ENCODE data around the gene DBX2.
"Not testable (repeated sequence)": the region's sequence is repeated elsewhere in the genome, so short reads cannot be mapped to it uniquely, and the experiment has no call there.

The DBX2 gene

GRCh38 chr12:45010059-45010458 is 40.8 kb downstream of the DBX2 start:
- DNase-seq (ENCODE audit: low read depth), result no peak

- no peak for DNase-seq (ENCODE audit: low read depth)
Observed at GRCh38 chr12:45008211-45008610, 42.7 kb downstream of the DBX2 start.

GRCh38 chr12:44999355-44999754 is 51.5 kb downstream of the DBX2 start:
- no peak for DNase-seq (ENCODE audit: low read depth)

GRCh38 chr12:44993161-44993560 is 57.7 kb downstream of the DBX2 start:
- DNase-seq (ENCODE audit: low read depth), result no peak

- not testable (repeated sequence) for DNase-seq (ENCODE audit: low read depth)
Observed at GRCh38 chr12:44984863-44985262, 66.0 kb downstream of the DBX2 start.

- DNase-seq (ENCODE audit: low read depth), result no peak
Observed at GRCh38 chr12:44979918-44980317, 71.0 kb downstream of the DBX2 start.

GRCh38 chr12:44976246-44976645 is 74.7 kb downstream of the DBX2 start:
- no peak for DNase-seq (ENCODE audit: low read depth)

GRCh38 chr12:44972746-44973421 is 78.0 kb downstream of the DBX2 start:
- no peak for DNase-seq (ENCODE audit: low read depth)

GRCh38 chr12:44968965-44969364 is 81.9 kb downstream of the DBX2 start:
- no peak for DNase-seq (ENCODE audit: low read depth)

Measured in activated gamma-delta T cell treated with anti-CD3 and anti-CD28 coated beads, Interleukin-2, amount 50 U/mL, for 16 hours (primary cell).